ENCODE results near the gene TULP4. TPM values are rescaled to one million over a fixed set of nuclear protein-coding genes. Genes with fewer than 3 reads are reported as not detected.

The TULP4 gene
- total and polyA plus RNA-seq, 7 donors: 2.4 to 142 (median 98.7) TPM

- Histone ChIP-seq H3K4me1 (peaks cover 0 to 18% (median 2%) of the 10 kb centered on the region in 4 donors), H3K4me3 (no peak overlapping the region), H3K27ac (no peak overlapping the region), H3K36me3 (peaks cover 0 to 15% (median 0%) of the 10 kb centered on the region in 4 donors), H3K9me3 (no peaks in the 10 kb centered on the region), H3K27me3 (no peaks in the 10 kb centered on the region)
- 92 to 95% methylated on average over 4 of the region's 4 CpGs for WGBS, 2 donors
- no peak for DNase-seq
- intact Hi-C loops (cut with DNase I): no loop called here
- no peak for TF ChIP-seq CTCF (IDR thresholded peaks at IDR 0.05)
- no peak for TF ChIP-seq POLR2AphosphoS5 (IDR thresholded peaks at IDR 0.05)
- no peak for TF ChIP-seq POLR2A (IDR thresholded peaks at IDR 0.05)
- TF ChIP-seq EP300 (IDR thresholded peaks at IDR 0.05): no peak
These were observed 99.7 kb downstream of the TULP4 start for GRCh38 chr6:158411998-158412397.

- Histone ChIP-seq H3K4me3 (no peak overlapping the region), H3K27me3 (no peaks in the 10 kb centered on the region), H3K9me3 (no peaks in the 10 kb centered on the region), H3K4me1 (peaks cover 0 to 16% (median 2%) of the 10 kb centered on the region in 4 donors), H3K27ac (no peak overlapping the region), H3K36me3 (peaks cover 0 to 17% (median 0%) of the 10 kb centered on the region in 4 donors)
- no peak for DNase-seq
- 96 to 97% methylated on average over 16 of the region's 16 CpGs for WGBS, 2 donors
- intact Hi-C loops (cut with DNase I): no loop called here
- TF ChIP-seq POLR2AphosphoS5 (IDR thresholded peaks at IDR 0.05): no peak
- no peak for TF ChIP-seq POLR2A (IDR thresholded peaks at IDR 0.05)
- TF ChIP-seq EP300 (IDR thresholded peaks at IDR 0.05): no peak
- TF ChIP-seq CTCF (IDR thresholded peaks at IDR 0.05): no peak
These were observed 100.8 kb downstream of the TULP4 start for GRCh38 chr6:158413028-158413427.

GRCh38 chr6:158413814-158414565, 101.7 kb downstream of the TULP4 start:
- Histone ChIP-seq H3K27ac (no peak overlapping the region), H3K4me3 (no peak overlapping the region), H3K36me3 (peaks cover 0 to 17% (median 0%) of the 10 kb centered on the region in 4 donors), H3K4me1 (peaks cover 0 to 9% (median 2%) of the 10 kb centered on the region in 4 donors), H3K27me3 (no peaks in the 10 kb centered on the region), H3K9me3 (no peaks in the 10 kb centered on the region)
- TF ChIP-seq EP300 (IDR thresholded peaks at IDR 0.05): no peak
- TF ChIP-seq POLR2A (IDR thresholded peaks at IDR 0.05): no peak
- no peak for TF ChIP-seq POLR2AphosphoS5 (IDR thresholded peaks at IDR 0.05)
- no peak for TF ChIP-seq CTCF (IDR thresholded peaks at IDR 0.05)
- intact Hi-C loops (cut with DNase I): no loop called here
- WGBS, 2 donors: 97 to 98% methylated on average over 5 of the region's 5 CpGs
- no peak for DNase-seq

- no peak overlapping the region for H3K27ac ChIP-seq
- H3K4me3 ChIP-seq: no peak overlapping the region
- no peaks in the 10 kb centered on the region for H3K27me3 ChIP-seq
- no peak for TF ChIP-seq EP300 (IDR thresholded peaks at IDR 0.05)
- TF ChIP-seq CTCF (IDR thresholded peaks at IDR 0.05): no peak
- no peak for TF ChIP-seq POLR2A (IDR thresholded peaks at IDR 0.05)
- no peak for TF ChIP-seq POLR2AphosphoS5 (IDR thresholded peaks at IDR 0.05)
- intact Hi-C loops (cut with DNase I): no loop called here
- WGBS, 2 donors: 84 to 92% methylated on average over 5 of the region's 5 CpGs
- DNase-seq: no peak
- peaks cover 0 to under 1% (median 0%) of the 10 kb centered on the region in 4 donors for H3K4me1 ChIP-seq
- H3K9me3 ChIP-seq: peaks cover 0 to 2% (median 0%) of the 10 kb centered on the region in 4 donors
- H3K36me3 ChIP-seq: peaks cover 0 to 17% (median 0%) of the 10 kb centered on the region in 4 donors
These were observed 102.6 kb downstream of the TULP4 start for GRCh38 chr6:158414851-158415262.

All from sigmoid colon (tissue), 7 donors.